GM21360 (cell line): ENCODE measurements around the gene ARHGAP24.
A peak's percentile ranks its signal among the peaks of the same experiment; 100 is the strongest.
"Not testable (repeated sequence)": the region's sequence is repeated elsewhere in the genome, so short reads cannot be mapped to it uniquely, and the experiment has no call there.

Experiments used
- ATAC-seq: cut with Tn5 transposase; IDR thresholded peaks from one replicate; pipeline ENCODE4 v1.9.1; 2021; ENCODE audit warnings: mild to moderate bottlenecking, moderate library complexity; ENCODE audit not compliant: unreplicated experiment

The ARHGAP24 gene

GRCh38 chr4:85482010-85482738 lies 7.2 kb downstream of the ARHGAP24 start:
- ATAC-seq, result no peak

GRCh38 chr4:85486425-85487086 lies 11.6 kb downstream of the ARHGAP24 start:
- no peak for ATAC-seq

- no peak for ATAC-seq
These were observed 13.5 kb downstream of the ARHGAP24 start for GRCh38 chr4:85488416-85488815.

- ATAC-seq, result no peak
These were observed 14.5 kb downstream of the ARHGAP24 start for GRCh38 chr4:85489273-85489981.

GRCh38 chr4:85491527-85491926 lies 16.6 kb downstream of the ARHGAP24 start:
- no peak for ATAC-seq

GRCh38 chr4:85492336-85492735 lies 17.4 kb downstream of the ARHGAP24 start:
- no peak for ATAC-seq

- ATAC-seq, result no peak
These were observed 20.7 kb downstream of the ARHGAP24 start for GRCh38 chr4:85495621-85496020.

GRCh38 chr4:85496126-85496849 lies 21.3 kb downstream of the ARHGAP24 start:
- no peak for ATAC-seq

GRCh38 chr4:85496933-85497332 lies 22.0 kb downstream of the ARHGAP24 start:
- no peak for ATAC-seq

- ATAC-seq, result peak; percentile 94
These were observed 23.3 kb downstream of the ARHGAP24 start for GRCh38 chr4:85498068-85498733.

GRCh38 chr4:85499573-85499972 lies 24.6 kb downstream of the ARHGAP24 start:
- ATAC-seq, result no peak

- no peak for ATAC-seq
These were observed 25.3 kb downstream of the ARHGAP24 start for GRCh38 chr4:85500110-85500867.

- ATAC-seq, result not testable (repeated sequence)
These were observed 26.2 kb downstream of the ARHGAP24 start for GRCh38 chr4:85501145-85501544.

- no peak for ATAC-seq
These were observed 33.7 kb downstream of the ARHGAP24 start for GRCh38 chr4:85508654-85509053.

GRCh38 chr4:85509882-85510631 lies 35.1 kb downstream of the ARHGAP24 start:
- ATAC-seq, result no peak

- no peak for ATAC-seq
These were observed 35.7 kb downstream of the ARHGAP24 start for GRCh38 chr4:85510632-85510984.

GRCh38 chr4:85512446-85513205 lies 37.7 kb downstream of the ARHGAP24 start:
- ATAC-seq, result no peak

- no peak for ATAC-seq
These were observed 39.2 kb downstream of the ARHGAP24 start for GRCh38 chr4:85514117-85514516.

- ATAC-seq, result no peak
These were observed 39.8 kb downstream of the ARHGAP24 start for GRCh38 chr4:85514783-85515182.
